ENCODE results near the gene SLC6A16.
"Not testable (repeated sequence)": the region's sequence is repeated elsewhere in the genome, so short reads cannot be mapped to it uniquely, and the experiment has no call there.

SLC6A16 gene

GRCh38 chr19:49324801-49325576, at the start of gene SLC6A16:
TSS of gene SLC6A16 (minus strand) at chr19:49325191. CDS start at chr19:49311347, 13,844 bp downstream.
- DNase-seq (ENCODE audit: low read depth in 2 of 2): no peak

- not testable (repeated sequence) for DNase-seq (ENCODE audit: low read depth in 2 of 2)
These were observed 48.2 kb upstream of the SLC6A16 start for GRCh38 chr19:49373174-49373573.

- no peak for DNase-seq (ENCODE audit: low read depth in 2 of 2)
These were observed 46.2 kb upstream of the SLC6A16 start for GRCh38 chr19:49371184-49371583.

- DNase-seq (ENCODE audit: low read depth in 2 of 2): no peak
These were observed 43.8 kb upstream of the SLC6A16 start for GRCh38 chr19:49368711-49369358.

- no peak for DNase-seq (ENCODE audit: low read depth in 2 of 2)
These were observed 41.1 kb upstream of the SLC6A16 start for GRCh38 chr19:49366110-49366509.

GRCh38 chr19:49364083-49364737, 39.2 kb upstream of the SLC6A16 start:
- no peak for DNase-seq (ENCODE audit: low read depth in 2 of 2)

GRCh38 chr19:49363268-49364082, 38.5 kb upstream of the SLC6A16 start, which contains the start of gene DKKL1:
TSS of gene DKKL1 (plus strand) at chr19:49363877. CDS start at chr19:49363999, 122 bp downstream.
- peak; percentile 45 to 84 for DNase-seq (ENCODE audit: low read depth in 2 of 2)

- DNase-seq (ENCODE audit: low read depth in 2 of 2): no peak
These were observed 37.9 kb upstream of the SLC6A16 start for GRCh38 chr19:49362929-49363267.

- DNase-seq (ENCODE audit: low read depth in 2 of 2): no peak
These were observed 37.3 kb upstream of the SLC6A16 start, which contains the start of gene TEAD2 for GRCh38 chr19:49362048-49362928. TSS of gene TEAD2 (minus strand) at chr19:49362416. CDS start at chr19:49360075, 2,341 bp downstream.

GRCh38 chr19:49361438-49362047, 36.6 kb upstream of the SLC6A16 start:
- DNase-seq (ENCODE audit: low read depth in 2 of 2): no peak

GRCh38 chr19:49359851-49360820, 35.1 kb upstream of the SLC6A16 start:
- DNase-seq (ENCODE audit: low read depth in 2 of 2): no peak

- DNase-seq (ENCODE audit: low read depth in 2 of 2): no peak
These were observed 32.2 kb upstream of the SLC6A16 start for GRCh38 chr19:49357186-49357585.

- DNase-seq (ENCODE audit: low read depth in 2 of 2): no peak
These were observed 31.4 kb upstream of the SLC6A16 start for GRCh38 chr19:49356382-49356781.

- no peak for DNase-seq (ENCODE audit: low read depth in 2 of 2)
These were observed 30.9 kb upstream of the SLC6A16 start for GRCh38 chr19:49355909-49356353.

GRCh38 chr19:49349567-49349966, 24.6 kb upstream of the SLC6A16 start:
- DNase-seq (ENCODE audit: low read depth in 2 of 2): no peak

GRCh38 chr19:49348305-49349189, 23.6 kb upstream of the SLC6A16 start:
- DNase-seq (ENCODE audit: low read depth in 2 of 2): no peak

GRCh38 chr19:49347835-49348234, 22.8 kb upstream of the SLC6A16 start:
- DNase-seq (ENCODE audit: low read depth in 2 of 2): no peak

- no peak for DNase-seq (ENCODE audit: low read depth in 2 of 2)
These were observed 22.2 kb upstream of the SLC6A16 start for GRCh38 chr19:49347191-49347590.

Data from stimulated activated CD4-positive, alpha-beta T cell treated with anti-CD3 and anti-CD28 coated beads, Interleukin-12 subunit alpha, Interleukin-12 subunit beta, amount 100 ng/mL, for 24 hours (primary cell).